ENCODE results near the gene ABCA1.

DNA sequence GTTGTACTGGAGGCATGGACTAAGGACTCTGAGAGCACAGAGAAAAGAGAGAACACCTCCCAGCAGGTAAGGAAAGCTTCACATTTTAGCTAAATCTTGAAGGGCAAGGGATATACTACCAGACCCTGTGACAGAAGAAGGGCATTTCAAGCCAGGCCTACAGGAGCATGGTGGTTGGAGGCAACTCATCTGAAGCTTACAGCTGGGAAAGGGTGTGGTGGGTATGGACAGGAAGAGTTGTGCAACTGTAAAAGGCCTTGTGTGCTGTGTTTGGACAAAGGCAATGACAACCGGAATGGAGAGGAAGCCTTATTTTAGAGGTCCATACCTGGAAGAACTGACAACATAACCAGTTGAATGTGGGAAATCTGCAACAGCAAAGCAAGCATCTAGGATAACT, 132.9 kb downstream of the ABCA1 start:
- TF ChIP-seq FOXP2 (optimal IDR thresholded peaks at IDR 0.05; ENCODE audit: control extremely low read depth, extremely low read length, insufficient read depth) (no peak), EZH2 (IDR thresholded peaks at IDR 0.05) (no peak)
